Measurements from ENCODE around the gene GAPDH. TPM values are rescaled to one million over a fixed set of nuclear protein-coding genes. Genes with fewer than 3 reads are reported as not detected.

The GAPDH gene
- total RNA-seq, 1 donor from 2014 or later, result 766 TPM

- H3K36me3 ChIP-seq, result peaks cover 61% of the 10 kb centered on the region
- intact Hi-C loops (cut with DNase I), result no loop called here
- peak; percentile 87 for DNase-seq
- H3K9me3 ChIP-seq, result no peaks in the 10 kb centered on the region
- H3K4me3 ChIP-seq, result peak overlapping the region; percentile 94
- peak overlapping the region; percentile 96 for H3K27ac ChIP-seq
- no peak for TF ChIP-seq CTCF (IDR thresholded peaks at IDR 0.05)
- peaks cover 55% of the 10 kb centered on the region for H3K4me1 ChIP-seq
- no peaks in the 10 kb centered on the region for H3K27me3 ChIP-seq (ENCODE audit: low read depth)
- peak; percentile 77 to 81 for ATAC-seq
Measured at GRCh38 chr12:6534695-6534944, 303 bp downstream of the GAPDH start.

- Histone ChIP-seq H3K4me3 (peak overlapping the region; percentile 94), H3K27ac (peak overlapping the region; percentile 96), H3K27me3 (ENCODE audit: low read depth) (no peaks in the 10 kb centered on the region), H3K4me1 (peaks cover 60% of the 10 kb centered on the region), H3K36me3 (peaks cover 61% of the 10 kb centered on the region), H3K9me3 (no peaks in the 10 kb centered on the region)
- DNase-seq (peak; percentile 88), ATAC-seq (peak; percentile 64 to 70)
- intact Hi-C loops (cut with DNase I), result no loop called here
- no peak for TF ChIP-seq CTCF (IDR thresholded peaks at IDR 0.05)
Measured at GRCh38 chr12:6534945-6535696, 804 bp downstream of the GAPDH start.

- H3K36me3 ChIP-seq, result peaks cover 56% of the 10 kb centered on the region
- no peaks in the 10 kb centered on the region for H3K9me3 ChIP-seq
- no peaks in the 10 kb centered on the region for H3K27me3 ChIP-seq (ENCODE audit: low read depth)
- TF ChIP-seq CTCF (IDR thresholded peaks at IDR 0.05), result no peak
- H3K4me3 ChIP-seq, result peak overlapping the region; percentile 94
- peaks cover 65% of the 10 kb centered on the region for H3K4me1 ChIP-seq
- ATAC-seq (no peak), DNase-seq (no peak)
- intact Hi-C loops (cut with DNase I), result no loop called here
- peak overlapping the region; percentile 96 for H3K27ac ChIP-seq
Measured at GRCh38 chr12:6535697-6535946, 1.3 kb downstream of the GAPDH start.

GRCh38 chr12:6535960-6536847 lies 1.9 kb downstream of the GAPDH start:
- Histone ChIP-seq H3K4me3 (peak overlapping the region; percentile 94), H3K36me3 (peaks cover 51% of the 10 kb centered on the region), H3K27ac (peak overlapping the region; percentile 96), H3K27me3 (ENCODE audit: low read depth) (no peaks in the 10 kb centered on the region), H3K4me1 (peaks cover 71% of the 10 kb centered on the region), H3K9me3 (no peaks in the 10 kb centered on the region)
- TF ChIP-seq CTCF (IDR thresholded peaks at IDR 0.05), result no peak
- ATAC-seq (no peak), DNase-seq (no peak)
- intact Hi-C loops (cut with DNase I), result no loop called here

- DNase-seq, result no peak
Measured at GRCh38 chr12:6536894-6537579, 2.7 kb downstream of the GAPDH start.

More at GRCh38 chr12:6536894-6537579, 2.7 kb downstream of the GAPDH start:
- Histone ChIP-seq H3K27ac (peak overlapping the region; percentile 47), H3K9me3 (no peaks in the 10 kb centered on the region), H3K27me3 (ENCODE audit: low read depth) (no peaks in the 10 kb centered on the region), H3K36me3 (peaks cover 50% of the 10 kb centered on the region), H3K4me1 (peaks cover 74% of the 10 kb centered on the region), H3K4me3 (no peak overlapping the region)
- ATAC-seq, result no peak
- intact Hi-C loops (cut with DNase I), result no loop called here
- TF ChIP-seq CTCF (IDR thresholded peaks at IDR 0.05), result no peak

Measured in lower lobe of right lung (tissue), 2 donors.